C4-2B (cell line): ENCODE measurements around the gene C1RL.
A peak's percentile ranks its signal among the peaks of the same experiment; 100 is the strongest.

Experiments
- H3K27ac ChIP-seq: fragments of 450-650 bp; 2 replicates; pipeline ENCODE4 v1.5.1; 2017
- CTCF ChIP-seq: fragments of 450-650 bp; conservative IDR thresholded peaks from 2 replicates; pipeline ENCODE4 v1.5.1; 2017; ENCODE audit warnings: mild to moderate bottlenecking
- ZFX ChIP-seq: fragments of 450-650 bp; IDR thresholded peaks from 2 replicates; pipeline ENCODE4 v1.6.1; 2017

The C1RL gene

GRCh38 chr12:7144414-7145120 lies 35.6 kb upstream of the C1RL start:
- H3K27ac ChIP-seq: no peak overlapping the region
- TF ChIP-seq CTCF (peak; percentile 86), ZFX (no peak)

GRCh38 chr12:7143564-7143963 lies 34.5 kb upstream of the C1RL start:
- TF ChIP-seq CTCF (no peak), ZFX (no peak)

GRCh38 chr12:7142809-7143465 lies 33.9 kb upstream of the C1RL start:
- TF ChIP-seq CTCF: no peak
- TF ChIP-seq ZFX: no peak
- H3K27ac ChIP-seq: no peak overlapping the region

More at GRCh38 chr12:7143564-7143963, 34.5 kb upstream of the C1RL start:
- no peak overlapping the region for H3K27ac ChIP-seq

GRCh38 chr12:7142056-7142644 lies 33.1 kb upstream of the C1RL start:
- peak; percentile 88 for TF ChIP-seq CTCF
- no peak for TF ChIP-seq ZFX
- no peak overlapping the region for H3K27ac ChIP-seq

GRCh38 chr12:7141351-7142005 lies 32.5 kb upstream of the C1RL start:
- TF ChIP-seq CTCF: no peak
- H3K27ac ChIP-seq: no peak overlapping the region

GRCh38 chr12:7139200-7139599 lies 30.2 kb upstream of the C1RL start:
- no peak overlapping the region for H3K27ac ChIP-seq
- no peak for TF ChIP-seq ZFX
- no peak for TF ChIP-seq CTCF

GRCh38 chr12:7137908-7138307 lies 28.9 kb upstream of the C1RL start:
- TF ChIP-seq ZFX (no peak), CTCF (no peak)
- no peak overlapping the region for H3K27ac ChIP-seq
